Transverse colon (tissue), 4 donors: ENCODE data around the gene SLAMF9.

Experiments used
- CTCF ChIP-seq, 5 experiments: fragments of 200-600 bp in 3 of 5; fragments of 450-650 bp in 2 of 5; sonication (generic) in 3 of 5; IDR thresholded peaks; 1 replicate in 2 of 5; 2 replicates in 3 of 5; pipeline ENCODE4 v1.5.1; 2016 to 2017; ENCODE audit warnings: antibody characterized with exemption in 5 of 5, inconsistent platforms in 3 of 5, mild to moderate bottlenecking in 2 of 5, moderate library complexity in 1 of 5
- EP300 ChIP-seq: sonication (generic); formaldehyde crosslinking; IDR thresholded peaks from one replicate; pipeline ENCODE4 v1.6.1; 2017; ENCODE audit warnings: antibody characterized with exemption, low read depth
- POLR2A ChIP-seq: fragments of 450-650 bp; IDR thresholded peaks from one replicate; pipeline ENCODE4 v1.6.1; 2016; ENCODE audit warnings: antibody characterized with exemption, mild to moderate bottlenecking, moderate library complexity
- POLR2AphosphoS5 ChIP-seq, 3 donors: sonication (generic); formaldehyde crosslinking; IDR thresholded peaks; one replicate each; pipeline ENCODE4 v1.6.1; 2016; ENCODE audit warnings: antibody characterized with exemption in 3 of 3

GRCh38 chr1:159953536-159954515 lies at the start of gene SLAMF9:
- TF ChIP-seq POLR2A (no peak), CTCF (IDR thresholded peaks at IDR 0.05) (no peak), POLR2AphosphoS5 (IDR thresholded peaks at IDR 0.05) (no peak), EP300 (no peak)
